GM12873 (cell line): ENCODE measurements around the gene TTC17.

Source experiments
- CTCF ChIP-seq: IDR thresholded peaks from 2 replicates; pipeline ENCODE4 v1.5.1; 2012; ENCODE audit warnings: low read depth, mild to moderate bottlenecking, moderate library complexity, low read length, control low read depth; ENCODE audit not compliant: insufficient read depth; ENCODE audit errors: missing control alignments

The TTC17 gene

GRCh38 chr11:43392713-43393112 lies 34.0 kb downstream of the TTC17 start:
- TF ChIP-seq CTCF: no peak

DNA sequence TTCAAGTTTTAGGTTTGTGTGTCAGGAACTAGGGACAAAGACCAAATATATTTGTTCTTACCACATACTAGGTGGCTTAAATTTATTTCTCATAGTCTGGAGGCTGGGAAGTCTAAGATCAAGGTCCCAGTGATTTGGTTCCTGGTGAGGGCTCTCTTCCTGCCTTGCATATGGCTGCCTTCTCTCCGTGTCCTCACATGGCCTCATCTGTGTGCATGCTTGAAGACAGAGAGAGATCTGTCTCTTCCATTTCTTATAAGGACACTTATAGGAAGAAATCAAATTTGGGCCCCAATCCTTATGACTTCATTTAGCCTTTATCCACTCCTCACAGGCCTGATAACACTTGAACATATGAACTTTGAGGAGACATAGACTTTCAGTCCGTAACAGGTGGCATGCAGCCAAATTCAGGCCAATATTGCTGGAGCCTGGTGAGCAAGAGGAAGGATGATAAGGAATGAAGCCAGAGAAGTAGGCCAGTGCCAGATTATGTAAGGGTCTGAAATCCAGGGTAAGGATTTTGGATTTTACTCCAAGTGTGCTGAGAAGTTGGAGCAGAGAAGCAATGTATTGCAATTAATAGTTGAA lies 35.1 kb downstream of the TTC17 start:
- no peak for TF ChIP-seq CTCF

- TF ChIP-seq CTCF: no peak
Measured at GRCh38 chr11:43396617-43397016, 37.9 kb downstream of the TTC17 start.

- no peak for TF ChIP-seq CTCF
Measured at GRCh38 chr11:43397251-43397650, 38.5 kb downstream of the TTC17 start.

DNA sequence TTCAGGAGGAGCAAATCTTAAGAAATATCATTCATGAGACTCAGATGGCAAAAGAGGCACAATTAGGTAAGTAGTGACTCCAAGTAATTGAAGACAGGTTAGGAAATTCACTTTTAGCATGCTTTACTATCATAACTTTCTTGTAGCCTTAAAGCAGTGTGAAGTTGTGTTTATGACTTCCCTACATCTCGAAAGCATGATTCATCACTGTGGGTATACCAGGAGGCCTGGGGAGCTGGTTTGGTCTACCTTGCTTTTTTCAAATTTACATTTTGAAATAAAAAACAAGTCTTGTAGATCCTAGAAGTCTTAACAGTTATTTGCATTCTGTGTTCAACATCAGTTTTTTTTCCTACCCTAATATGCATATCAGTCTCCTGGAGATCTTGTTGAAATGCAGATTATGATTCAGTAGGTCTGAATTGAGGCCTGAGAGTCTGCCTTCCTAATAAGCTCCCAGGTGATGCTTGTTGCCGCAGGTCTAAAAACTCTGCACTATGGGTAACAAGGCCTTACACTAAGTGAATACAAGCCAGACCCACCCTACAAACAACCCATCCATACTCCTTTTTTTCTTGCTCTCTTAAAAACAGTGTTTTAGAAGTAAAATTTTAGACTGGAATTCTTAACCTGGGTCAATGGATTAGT lies 41.4 kb downstream of the TTC17 start:
- TF ChIP-seq CTCF: no peak

DNA sequence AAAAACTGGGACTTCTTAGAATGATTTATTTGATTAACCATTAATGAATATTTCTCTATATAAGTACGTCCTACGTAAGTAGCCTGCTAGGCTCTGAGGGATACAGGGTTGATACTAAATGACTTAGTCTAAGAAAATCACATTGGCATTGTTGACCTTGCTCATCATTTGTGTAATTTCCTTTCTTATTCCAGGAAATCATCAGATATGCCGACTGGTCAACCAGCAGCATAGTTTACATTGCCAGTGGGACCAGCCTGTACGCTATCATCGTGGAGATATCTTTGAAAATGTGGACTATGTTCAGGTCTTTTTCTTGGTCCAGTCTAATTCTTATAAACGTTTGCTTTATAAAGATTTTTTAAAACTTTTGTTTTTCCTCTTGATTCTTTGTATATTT lies 42.5 kb downstream of the TTC17 start:
- TF ChIP-seq CTCF: no peak

DNA sequence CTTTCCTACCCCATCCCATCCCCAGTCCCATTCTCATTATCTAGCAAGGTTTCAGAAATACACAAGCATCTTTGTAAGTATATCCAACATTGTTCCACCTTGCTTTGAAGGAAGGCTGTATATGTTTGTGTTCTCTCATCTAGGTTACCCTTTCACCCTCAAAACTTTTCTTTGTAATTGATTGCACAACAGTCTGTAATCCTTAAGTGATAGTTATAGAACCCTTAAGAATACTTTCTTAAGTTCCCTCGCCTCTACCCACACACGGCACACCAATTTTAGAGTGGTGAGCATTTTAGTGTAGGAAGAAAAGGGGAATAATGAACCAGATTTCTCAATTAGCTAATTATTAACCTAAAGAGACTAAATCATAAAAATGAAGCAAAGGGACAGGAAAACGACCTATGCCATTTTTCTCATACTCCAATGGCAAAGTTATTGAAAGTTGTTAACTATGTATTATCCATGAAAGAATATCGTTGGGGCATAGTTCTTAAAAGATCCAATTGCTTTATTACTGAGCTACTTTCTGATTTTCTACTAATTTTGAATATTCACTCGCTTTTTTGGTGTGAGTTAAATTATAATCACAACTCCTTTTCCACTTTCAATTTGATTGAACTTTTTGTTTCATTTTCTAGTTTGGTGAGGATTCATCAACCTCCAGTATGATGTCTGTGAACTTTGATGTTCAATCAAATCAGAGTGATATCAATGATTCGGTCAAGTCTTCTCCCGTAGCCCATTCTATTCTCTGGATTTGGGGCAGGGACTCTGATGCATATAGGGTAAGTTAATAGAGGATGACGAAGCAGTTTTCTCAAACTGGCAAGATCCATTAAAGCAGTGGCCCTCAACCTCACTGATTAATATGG lies 44.9 kb downstream of the TTC17 start:
- TF ChIP-seq CTCF: no peak
